Activated naive CD8-positive, alpha-beta T cell treated with anti-CD3 and anti-CD28 coated beads for 36 hours (primary cell): ENCODE data around the gene SLC19A3. TPM values are rescaled to one million over a fixed set of nuclear protein-coding genes. Genes with fewer than 3 reads are reported as not detected.
A peak's percentile ranks its signal among the peaks of the same experiment; 100 is the strongest.
"Not testable (repeated sequence)": the region's sequence is repeated elsewhere in the genome, so short reads cannot be mapped to it uniquely, and the experiment has no call there.

Source experiments
- DNase-seq: peaks from one replicate; pipeline ENCODE4 v3.0.0; 2021
- H3K27ac Mint-ChIP-seq: one replicate; pipeline ENCODE4 v1.8.0; 2022; ENCODE audit warnings: mild to moderate bottlenecking, moderate library complexity, mixed read lengths
- H3K27me3 Mint-ChIP-seq: one replicate; pipeline ENCODE4 v1.8.0; 2022; ENCODE audit warnings: mild to moderate bottlenecking, mixed read lengths
- H3K36me3 Mint-ChIP-seq: one replicate; pipeline ENCODE4 v1.8.0; 2021; ENCODE audit warnings: mild to moderate bottlenecking, mixed read lengths
- H3K4me1 Mint-ChIP-seq: one replicate; pipeline ENCODE4 v1.8.0; 2021; ENCODE audit warnings: mixed read lengths
- H3K4me3 Mint-ChIP-seq: one replicate; pipeline ENCODE4 v1.8.0; 2022; ENCODE audit warnings: mild to moderate bottlenecking, moderate library complexity, mixed read lengths
- H3K9me3 Mint-ChIP-seq: one replicate; pipeline ENCODE4 v1.8.0; 2022; ENCODE audit warnings: mixed read lengths
- total RNA-seq, 2 experiments: library from RNA; stranded (reverse); gene quantifications; one replicate each; pipeline ENCODE4 v1.2.3, GENCODE V29; 2021

SLC19A3 gene
- not detected for total RNA-seq

DNA sequence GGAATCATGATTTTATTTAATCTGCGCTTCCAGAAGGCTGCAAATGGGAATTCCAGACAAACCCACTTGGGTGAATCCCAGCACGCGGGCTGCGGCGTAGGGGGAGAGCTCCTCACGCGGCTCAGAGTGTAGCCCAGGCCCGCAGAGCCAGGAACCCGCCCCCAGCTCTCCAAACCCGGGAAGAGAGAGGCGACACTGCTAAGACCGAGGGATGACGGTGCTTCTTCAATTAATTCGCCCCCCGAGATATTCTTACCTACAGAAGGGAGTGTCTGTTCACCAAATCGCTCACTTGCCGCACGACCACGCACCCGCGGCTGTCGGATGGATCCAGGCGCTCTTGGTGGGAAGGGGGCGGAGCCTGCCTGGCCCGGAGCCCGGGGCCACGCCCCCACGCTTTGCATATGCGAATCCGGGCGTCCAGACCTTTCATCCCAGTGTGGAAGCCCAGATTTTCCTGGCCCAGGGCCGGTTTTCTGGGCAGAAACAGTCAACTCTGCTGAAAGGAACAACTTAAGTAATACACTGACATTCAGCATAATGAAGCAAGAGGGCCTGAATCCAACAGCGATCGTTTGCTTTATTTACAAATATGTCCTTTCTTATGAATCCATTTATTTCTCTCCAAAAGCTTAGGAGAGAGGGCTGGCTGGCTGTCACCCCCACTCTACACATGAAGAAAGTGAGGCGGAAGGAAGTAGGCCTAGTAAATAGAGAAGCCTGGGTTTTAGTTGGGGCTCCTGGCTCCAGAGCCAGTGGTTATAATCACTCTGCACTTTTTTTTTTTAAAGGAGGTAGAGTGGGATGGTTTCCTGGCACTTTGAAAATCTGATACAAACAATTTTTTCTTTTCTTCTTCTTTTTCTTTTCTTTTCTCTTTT is at the start of gene SLC19A3:
SLC19A3 (minus strand) TSS at position 342 of the 881 bp plus-strand sequence. CDS start 15,710 bp downstream, outside the sequence.
- Mint-ChIP-seq H3K4me3 (peak within 1 kb of the TSS; percentile 8), H3K27me3 (peaks cover 56% of the 10 kb centered on the region), H3K9me3 (no peaks in the 10 kb centered on the region), H3K36me3 (no peaks in the 10 kb centered on the region), H3K4me1 (no peaks in the 10 kb centered on the region), H3K27ac (no peak within 1 kb of the TSS)
- DNase-seq = peak; percentile 14

DNA sequence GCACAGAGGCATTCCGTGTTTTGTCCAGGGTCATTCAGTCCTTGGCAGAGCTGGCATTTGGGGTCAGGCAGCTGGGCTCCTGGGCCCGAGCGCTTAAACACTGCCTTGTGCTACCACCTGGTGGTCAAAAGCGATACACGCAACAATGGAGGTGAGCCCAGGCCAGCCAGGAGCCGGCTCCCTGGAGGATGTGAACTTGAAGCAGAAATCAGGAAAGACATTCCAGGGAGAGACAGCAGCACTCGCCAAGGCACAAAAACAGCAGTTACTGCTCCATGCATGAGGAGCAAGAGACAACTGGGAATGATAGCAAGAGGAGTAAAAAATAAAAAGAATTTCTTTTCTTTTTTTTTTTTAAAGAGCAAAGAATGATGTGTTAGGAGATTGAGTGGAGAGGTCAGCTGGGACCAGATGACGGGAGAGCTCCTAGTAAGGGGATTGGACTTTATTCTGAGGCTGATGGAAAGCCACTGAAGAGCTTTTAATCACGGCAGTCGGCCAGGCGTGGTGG is 48.6 kb upstream of the SLC19A3 start:
- no peaks in the 10 kb centered on the region for H3K36me3 Mint-ChIP-seq
- H3K4me1 Mint-ChIP-seq = peaks cover 1% of the 10 kb centered on the region
- H3K4me3 Mint-ChIP-seq = no peak overlapping the region
- DNase-seq = peak; percentile 51
- no peaks in the 10 kb centered on the region for H3K9me3 Mint-ChIP-seq
- peaks cover 3% of the 10 kb centered on the region for H3K27me3 Mint-ChIP-seq
- no peak overlapping the region for H3K27ac Mint-ChIP-seq

DNA sequence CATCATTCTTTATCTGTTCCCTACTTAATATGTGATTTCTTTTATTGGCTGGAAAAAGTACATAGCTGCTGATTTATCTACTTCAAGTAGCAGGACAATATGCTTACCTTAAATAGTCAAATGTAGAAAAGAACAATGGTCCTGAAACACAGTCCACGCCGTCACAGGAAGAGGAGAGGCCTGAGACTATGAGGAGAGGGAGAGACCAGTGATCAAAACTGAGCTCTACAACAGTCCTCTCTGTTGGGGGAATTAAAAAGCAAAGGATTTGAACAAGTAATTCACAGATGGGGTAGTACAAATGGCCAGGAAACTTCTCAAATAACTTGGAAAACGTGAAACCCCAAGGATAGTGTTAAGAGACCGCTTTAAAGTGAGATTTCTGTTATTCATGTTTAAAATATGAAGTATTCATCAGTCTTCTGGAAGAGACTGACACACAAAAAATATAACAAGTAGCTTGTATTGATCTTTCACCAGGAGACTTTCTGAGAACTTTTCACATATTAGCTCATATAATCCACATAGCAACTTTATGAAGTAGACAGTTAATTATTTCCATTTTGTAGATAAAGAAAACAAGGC is 48.1 kb upstream of the SLC19A3 start:
- peaks cover 1% of the 10 kb centered on the region for H3K4me1 Mint-ChIP-seq
- H3K27ac Mint-ChIP-seq = no peak overlapping the region
- no peaks in the 10 kb centered on the region for H3K9me3 Mint-ChIP-seq
- H3K36me3 Mint-ChIP-seq = no peaks in the 10 kb centered on the region
- DNase-seq = no peak
- no peak overlapping the region for H3K4me3 Mint-ChIP-seq
- peaks cover 3% of the 10 kb centered on the region for H3K27me3 Mint-ChIP-seq

DNA sequence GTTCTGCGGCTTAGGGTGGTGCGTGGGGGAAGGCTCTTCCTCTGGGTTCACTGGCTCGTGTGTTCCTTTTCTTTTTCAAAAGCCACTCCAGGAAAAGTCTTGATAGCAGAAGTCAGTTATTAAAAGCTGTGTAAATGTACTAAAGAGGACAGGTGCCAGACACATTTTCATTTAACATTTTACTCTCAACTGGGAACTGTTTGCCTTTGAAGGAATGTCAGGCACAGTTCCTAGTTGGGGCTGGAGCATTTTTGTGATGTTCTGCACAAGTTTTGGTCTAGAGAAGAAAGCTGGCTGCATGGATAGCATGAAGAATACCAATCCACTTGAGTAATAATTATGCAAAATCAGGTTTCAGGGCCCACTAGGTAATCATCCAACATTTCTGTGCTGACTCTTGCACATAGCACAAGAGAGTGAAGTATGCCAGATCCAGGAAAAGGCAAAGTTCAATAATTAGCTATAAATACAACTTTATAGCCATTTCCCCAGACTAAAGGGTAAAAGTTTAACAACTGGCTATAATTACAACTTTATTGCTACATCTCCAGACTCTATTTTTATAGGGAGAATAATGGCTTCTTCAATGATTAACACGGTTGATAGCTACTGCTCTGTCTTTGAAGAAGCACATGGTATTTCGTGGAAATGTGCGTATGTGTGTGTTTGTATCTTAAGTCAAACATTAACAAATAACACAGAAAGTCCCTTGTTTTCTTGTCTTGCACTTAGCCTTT is 44.1 kb upstream of the SLC19A3 start:
- Mint-ChIP-seq H3K9me3 (no peaks in the 10 kb centered on the region), H3K27ac (no peak overlapping the region), H3K4me1 (peaks cover 1% of the 10 kb centered on the region), H3K36me3 (no peaks in the 10 kb centered on the region), H3K4me3 (no peak overlapping the region), H3K27me3 (peaks cover 3% of the 10 kb centered on the region)
- no peak for DNase-seq

GRCh38 chr2:227759411-227760118 is 41.7 kb upstream of the SLC19A3 start:
- Mint-ChIP-seq H3K27ac (no peak overlapping the region), H3K36me3 (no peaks in the 10 kb centered on the region), H3K4me1 (no peaks in the 10 kb centered on the region), H3K4me3 (no peak overlapping the region), H3K27me3 (peaks cover 7% of the 10 kb centered on the region), H3K9me3 (no peaks in the 10 kb centered on the region)
- no peak for DNase-seq

- DNase-seq, H3K4me3 Mint-ChIP-seq, H3K27ac Mint-ChIP-seq, H3K36me3 Mint-ChIP-seq, H3K4me1 Mint-ChIP-seq, H3K9me3 Mint-ChIP-seq: not testable (repeated sequence)
- H3K27me3 Mint-ChIP-seq = peaks cover 10% of the 10 kb centered on the region
These were observed 38.4 kb upstream of the SLC19A3 start for GRCh38 chr2:227756261-227756660.

DNA sequence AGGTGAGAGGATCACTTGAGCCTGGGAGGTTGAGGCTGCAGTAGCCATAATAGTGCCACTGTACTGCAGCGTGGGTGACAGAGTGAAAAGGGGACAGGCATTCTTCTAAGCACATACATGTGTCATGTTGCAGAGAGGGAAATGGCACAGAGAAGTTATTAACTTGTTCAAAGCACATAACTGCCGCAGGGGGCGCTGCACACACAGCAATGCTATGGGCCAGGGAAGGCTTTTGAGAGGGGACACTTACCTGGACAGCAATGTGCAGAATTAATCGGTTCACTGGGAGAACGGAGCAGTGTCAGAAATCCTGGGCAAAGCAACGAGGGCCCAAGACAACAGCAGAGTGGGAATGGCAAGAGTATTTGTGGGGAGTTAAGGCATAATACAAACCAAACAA is 30.3 kb upstream of the SLC19A3 start:
- no peak overlapping the region for H3K27ac Mint-ChIP-seq
- no peaks in the 10 kb centered on the region for H3K36me3 Mint-ChIP-seq
- DNase-seq = no peak
- H3K4me3 Mint-ChIP-seq = no peak overlapping the region
- peaks cover 10% of the 10 kb centered on the region for H3K27me3 Mint-ChIP-seq
- H3K4me1 Mint-ChIP-seq = no peaks in the 10 kb centered on the region
- H3K9me3 Mint-ChIP-seq = no peaks in the 10 kb centered on the region

DNA sequence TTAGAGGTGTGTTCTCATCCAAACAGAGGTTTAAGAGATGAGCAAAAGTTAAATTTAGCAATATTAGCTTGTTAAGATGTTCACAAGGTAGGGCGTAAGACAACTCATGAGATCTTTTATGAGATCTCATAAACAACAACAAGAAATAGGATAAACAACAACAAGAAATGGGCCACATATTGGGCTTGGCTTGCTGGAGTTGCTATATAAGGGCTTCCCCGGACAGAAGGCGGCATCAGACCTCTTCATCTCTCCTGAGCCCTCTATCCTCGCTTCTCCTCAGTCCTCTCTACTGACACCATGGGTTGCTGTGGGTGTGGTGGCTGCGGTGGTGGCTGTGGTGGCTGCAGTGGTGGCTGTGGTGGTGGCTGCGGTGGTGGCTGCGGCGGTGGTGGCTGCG is 27.8 kb upstream of the SLC19A3 start, which contains the start of gene SCYGR8:
SCYGR8 (plus strand) TSS at position 301 of the 400 bp plus-strand sequence; CDS start at position 301, 0 bp downstream.
- Mint-ChIP-seq H3K36me3 (no peaks in the 10 kb centered on the region), H3K9me3 (no peaks in the 10 kb centered on the region), H3K27ac (no peak within 1 kb of the TSS), H3K4me1 (no peaks in the 10 kb centered on the region), H3K4me3 (no peak within 1 kb of the TSS), H3K27me3 (peaks cover 5% of the 10 kb centered on the region)
- DNase-seq = no peak

GRCh38 chr2:227740705-227741104 is 22.9 kb upstream of the SLC19A3 start:
- H3K27ac Mint-ChIP-seq, H3K9me3 Mint-ChIP-seq, DNase-seq, H3K36me3 Mint-ChIP-seq, H3K4me1 Mint-ChIP-seq, H3K4me3 Mint-ChIP-seq, H3K27me3 Mint-ChIP-seq: not testable (repeated sequence)

- Mint-ChIP-seq H3K27me3 (peaks cover 7% of the 10 kb centered on the region), H3K4me1 (no peaks in the 10 kb centered on the region), H3K36me3 (no peaks in the 10 kb centered on the region), H3K4me3 (no peak overlapping the region), H3K9me3 (no peaks in the 10 kb centered on the region), H3K27ac (no peak overlapping the region)
- no peak for DNase-seq
These were observed 21.5 kb upstream of the SLC19A3 start for GRCh38 chr2:227739351-227739750.

DNA sequence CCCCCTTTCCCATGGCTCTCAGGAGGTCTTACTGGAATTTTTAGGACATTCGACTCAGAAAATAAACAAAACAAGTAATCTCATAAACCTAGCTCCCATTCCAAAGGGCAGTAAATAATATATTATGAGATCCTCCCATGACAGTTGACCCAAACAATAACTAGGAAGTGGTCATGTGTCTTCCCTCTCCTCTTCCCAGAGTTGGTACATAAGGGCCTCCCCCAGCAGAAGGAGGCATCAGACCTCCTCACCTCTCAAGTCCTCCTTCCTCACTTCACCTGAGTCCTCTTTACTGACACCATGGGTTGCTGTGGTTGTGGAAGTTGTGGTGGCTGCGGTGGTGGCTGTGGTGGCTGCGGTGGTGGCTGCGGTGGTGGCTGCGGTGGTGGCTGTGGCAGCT is 10.2 kb upstream of the SLC19A3 start, which contains the start of gene SCYGR7:
SCYGR7 (plus strand) TSS at position 301 of the 400 bp plus-strand sequence; CDS start at position 301, 0 bp downstream.
- DNase-seq = no peak
- no peak within 1 kb of the TSS for H3K27ac Mint-ChIP-seq
- peaks cover 1% of the 10 kb centered on the region for H3K9me3 Mint-ChIP-seq
- peaks cover 11% of the 10 kb centered on the region for H3K27me3 Mint-ChIP-seq
- H3K4me1 Mint-ChIP-seq = no peaks in the 10 kb centered on the region
- no peaks in the 10 kb centered on the region for H3K36me3 Mint-ChIP-seq
- no peak within 1 kb of the TSS for H3K4me3 Mint-ChIP-seq

GRCh38 chr2:227724394-227725039 is 6.7 kb upstream of the SLC19A3 start, which contains the start of gene SCYGR6:
SCYGR6 (minus strand) TSS chr2:227724757; CDS start chr2:227724757, 0 bp downstream.
- H3K36me3 Mint-ChIP-seq = no peaks in the 10 kb centered on the region
- no peaks in the 10 kb centered on the region for H3K9me3 Mint-ChIP-seq
- peaks cover 27% of the 10 kb centered on the region for H3K27me3 Mint-ChIP-seq
- H3K27ac Mint-ChIP-seq = no peak within 1 kb of the TSS
- no peak for DNase-seq
- no peak within 1 kb of the TSS for H3K4me3 Mint-ChIP-seq
- no peaks in the 10 kb centered on the region for H3K4me1 Mint-ChIP-seq

GRCh38 chr2:227722821-227723220 is 5.0 kb upstream of the SLC19A3 start:
- H3K36me3 Mint-ChIP-seq, DNase-seq, H3K4me3 Mint-ChIP-seq, H3K9me3 Mint-ChIP-seq, H3K27ac Mint-ChIP-seq, H3K4me1 Mint-ChIP-seq: not testable (repeated sequence)
- H3K27me3 Mint-ChIP-seq = peaks cover 31% of the 10 kb centered on the region

DNA sequence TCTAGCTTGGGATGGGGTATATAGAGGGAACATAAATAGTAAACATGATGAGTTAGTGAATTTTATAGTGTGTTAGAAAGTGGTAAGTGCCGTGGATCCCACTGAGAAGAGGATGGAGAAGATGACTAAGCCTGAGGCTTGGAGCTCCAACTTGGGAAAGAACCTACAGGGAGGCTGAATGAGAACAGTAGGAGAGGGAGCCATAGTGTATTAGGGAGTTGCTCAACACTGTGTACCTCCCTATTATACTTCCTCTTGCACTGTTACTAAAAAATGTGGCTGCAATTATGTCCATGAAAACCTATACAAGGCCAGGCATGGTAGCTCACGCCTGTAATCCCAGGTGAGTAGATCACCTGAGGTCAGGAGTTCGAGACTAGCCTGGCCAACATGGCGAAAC is 2.9 kb upstream of the SLC19A3 start:
- no peaks in the 10 kb centered on the region for H3K9me3 Mint-ChIP-seq
- H3K4me1 Mint-ChIP-seq = no peaks in the 10 kb centered on the region
- no peaks in the 10 kb centered on the region for H3K36me3 Mint-ChIP-seq
- H3K4me3 Mint-ChIP-seq = no peak overlapping the region
- no peak overlapping the region for H3K27ac Mint-ChIP-seq
- DNase-seq = no peak
- peaks cover 48% of the 10 kb centered on the region for H3K27me3 Mint-ChIP-seq
